HCT116 (cell line): ENCODE data around the gene NBAS. TPM values are rescaled to one million over a fixed set of nuclear protein-coding genes. Genes with fewer than 3 reads are reported as not detected.

Source experiments
- ATAC-seq: fragments of 200-7000 bp; cut with Tn5 transposase; 2 replicates; pipeline ENCODE4 v1.9.1; 2020; ENCODE audit warnings: mild to moderate bottlenecking, moderate library complexity
- BruUV-seq: library from RNA; stranded (reverse); fragments of 400-500 nt; replicated peaks from 2 replicates; lab custom pipeline; 2021; lab: Mats Ljungman, UMichigan
- CTCF ChIA-PET: fragments of 300-600 bp; sonication (Branson Sonifier 250); formaldehyde crosslinking; loops from one replicate; lab custom pipeline; 2021; ENCODE audit warnings: antibody characterized with exemption; lab: Charles Lee
- POLR2A ChIA-PET: fragments of 300-600, 350-600 bp; sonication (Branson Sonifier 250); formaldehyde crosslinking; loops from one replicate; lab custom pipeline; 2021; ENCODE audit warnings: antibody characterized with exemption; lab: Charles Lee
- RAD21 ChIA-PET, 2 experiments: fragments of 300-600 bp; sonication (Branson Sonifier 250); formaldehyde crosslinking; loops; one replicate each; lab custom pipeline; 2023; ENCODE audit warnings: low total read pairs in 2 of 2; ENCODE audit not compliant: uncharacterized antibody in 2 of 2, unreplicated experiment in 2 of 2, low non-redundant PET in 1 of 2; lab: Charles Lee
- DNase-seq: peaks from one replicate; pipeline ENCODE4 v3.0.0-alpha.2; 2010; ENCODE audit warnings: low read depth, low spot score
- H2AFZ ChIP-seq: fragments of 200-600 bp; shearing (Covaris generic), sonication (generic); 2 replicates; pipeline ENCODE4 v1.6.1; 2017; ENCODE audit warnings: low read depth, mixed run types, mixed read lengths, antibody characterized with exemption, low read length; ENCODE audit not compliant: poor library complexity, severe bottlenecking
- H3K27ac ChIP-seq: 2 replicates; pipeline ENCODE4 v1.5.1; 2012; ENCODE audit warnings: low read depth, low read length
- H3K27me3 ChIP-seq: fragments of 200-600 bp; sonication (generic); 2 replicates; pipeline ENCODE4 v1.6.1; 2016; ENCODE audit warnings: mixed run types, low read length, mixed read lengths; ENCODE audit not compliant: insufficient read depth
- H3K36me3 ChIP-seq, 2 experiments: fragments of 200-500 bp in 1 of 2; fragments of 200-600 bp in 1 of 2; sonication (Bioruptor generic) in 1 of 2; sonication (generic) in 1 of 2; 2 replicates each; pipeline versions ENCODE4 v1.5.1 to v1.6.1; 2014 to 2016; ENCODE audit warnings: low read length in 2 of 2, inconsistent platforms in 1 of 2, mixed read lengths in 1 of 2, mixed run types in 1 of 2; ENCODE audit not compliant: insufficient read depth in 2 of 2, control insufficient read depth in 1 of 2
- H3K4me1 ChIP-seq, 2 experiments: fragments of 200-600 bp in 1 of 2; sonication (generic) in 1 of 2; 2 replicates each; pipeline versions ENCODE4 v1.5.1 to v1.6.1; 2012 to 2017; ENCODE audit warnings: low read length in 2 of 2, inconsistent platforms in 1 of 2, mild to moderate bottlenecking in 1 of 2, mixed read lengths in 1 of 2, mixed run types in 1 of 2, moderate library complexity in 1 of 2; ENCODE audit not compliant: insufficient read depth in 2 of 2, control insufficient read depth in 1 of 2
- H3K4me2 ChIP-seq: fragments of 200-600 bp; sonication (generic); 2 replicates; pipeline ENCODE4 v1.6.1; 2017; ENCODE audit warnings: mixed run types, low read length, mixed read lengths
- H3K4me3 ChIP-seq, 2 experiments: fragments of 200-600 bp in 1 of 2; sonication (generic) in 1 of 2; replicated peaks in 1 of 2; 2 replicates each; pipeline ENCODE4 v1.5.1; 2011 to 2016; ENCODE audit warnings: low read length in 2 of 2, control low read depth in 1 of 2, low read depth in 1 of 2, mild to moderate bottlenecking in 1 of 2, mixed read lengths in 1 of 2, mixed run types in 1 of 2
- H3K79me2 ChIP-seq: fragments of 200-600 bp; sonication (generic); 2 replicates; pipeline ENCODE4 v1.6.1; 2017; ENCODE audit warnings: mild to moderate bottlenecking, mixed run types, low read length, moderate library complexity, mixed read lengths; ENCODE audit not compliant: insufficient read depth
- H3K9ac ChIP-seq: fragments of 200-600 bp; sonication (generic); 2 replicates; pipeline ENCODE4 v1.6.1; 2016; ENCODE audit warnings: low read length, mixed read lengths
- H3K9me2 ChIP-seq: fragments of 200-600 bp; sonication (generic), shearing (Covaris generic); 2 replicates; pipeline ENCODE4 v1.6.1; 2017; ENCODE audit warnings: mixed run types, mild to moderate bottlenecking, moderate library complexity; ENCODE audit not compliant: insufficient read depth
- H3K9me3 ChIP-seq, 2 experiments: fragments of 200-500 bp in 1 of 2; fragments of 200-600 bp in 1 of 2; sonication (Bioruptor generic) in 1 of 2; sonication (generic) in 1 of 2; 2 replicates each; pipeline ENCODE4 v1.6.1; 2014 to 2017; ENCODE audit warnings: low read length in 2 of 2, mixed read lengths in 2 of 2, inconsistent platforms in 1 of 2, low read depth in 1 of 2, mild to moderate bottlenecking in 1 of 2, mixed run types in 1 of 2, moderate library complexity in 1 of 2; ENCODE audit not compliant: control insufficient read depth in 1 of 2, insufficient read depth in 1 of 2
- H4K20me1 ChIP-seq: fragments of 200-600 bp; sonication (generic), shearing (Covaris generic); 2 replicates; pipeline ENCODE4 v1.6.1; 2017; ENCODE audit warnings: mixed run types, mild to moderate bottlenecking, moderate library complexity; ENCODE audit not compliant: insufficient read depth
- EGR1 ChIP-seq: IDR thresholded peaks from 2 replicates; pipeline ENCODE4 v1.6.1; 2012; ENCODE audit warnings: low read depth
- ELF1 ChIP-seq: IDR thresholded peaks from 2 replicates; pipeline ENCODE4 v1.6.1; 2012; ENCODE audit warnings: low read depth, borderline replicate concordance
- EZH2 ChIP-seq: fragments of 200-600 bp; sonication (generic); IDR thresholded peaks from 2 replicates; pipeline ENCODE4 v1.6.1; 2017; ENCODE audit warnings: antibody characterized with exemption, mixed run types
- EZH2phosphoT487 ChIP-seq: fragments of 200-600 bp; IDR thresholded peaks from 2 replicates; pipeline ENCODE4 v1.6.1; 2018; ENCODE audit warnings: antibody characterized with exemption, borderline replicate concordance
- POLR2A ChIP-seq: IDR thresholded peaks from 2 replicates; pipeline ENCODE4 v1.7.0; 2011; ENCODE audit warnings: borderline replicate concordance; ENCODE audit not compliant: insufficient read depth, insufficient read length; ENCODE audit errors: extremely low read depth
- RAD21 ChIP-seq: IDR thresholded peaks from 2 replicates; pipeline ENCODE4 v1.6.1; 2012; ENCODE audit warnings: low read depth, mild to moderate bottlenecking
- SP1 ChIP-seq: IDR thresholded peaks from 2 replicates; pipeline ENCODE4 v1.6.1; 2012; ENCODE audit warnings: low read depth
- TCF7L2 ChIP-seq: IDR thresholded peaks from 2 replicates; pipeline ENCODE4 v1.7.0; 2011; ENCODE audit warnings: borderline replicate concordance, inconsistent platforms; ENCODE audit not compliant: insufficient read depth, insufficient read length; ENCODE audit errors: extremely low read depth
- YY1 ChIP-seq: IDR thresholded peaks from 2 replicates; pipeline ENCODE4 v1.6.1; 2011; ENCODE audit warnings: low read length, low read depth, moderate library complexity, mild to moderate bottlenecking; ENCODE audit not compliant: insufficient replicate concordance; ENCODE audit errors: extremely low read depth
- ZFX ChIP-seq: fragments of 450-650 bp; IDR thresholded peaks from 2 replicates; pipeline ENCODE4 v1.6.1; 2017
- ZNF274 ChIP-seq: fragments of 200-500 bp; sonication (Bioruptor generic); IDR thresholded peaks from 2 replicates; pipeline ENCODE4 v1.6.1; 2014; ENCODE audit warnings: mild to moderate bottlenecking, low read depth, low read length, inconsistent platforms
- intact Hi-C: fragments of 100-400 bp; cut with micrococcal nuclease; formaldehyde crosslinking; loops from 2 replicates; pipeline ENCODE4 v1.10.0; 2022
- total RNA-seq: library from RNA; stranded (reverse); gene quantifications from one replicate; pipeline ENCODE4 v1.2.1, GENCODE V29; 2021; ENCODE audit not compliant: unreplicated experiment
- TF ChIP-seq, protein P1 (sequence below): IDR thresholded peaks from 2 replicates; pipeline ENCODE4 v1.6.1; 2012
- TF ChIP-seq, protein P2 (sequence below): IDR thresholded peaks from 2 replicates; pipeline ENCODE4 v1.6.1; 2012

The NBAS gene
- total RNA-seq, 1 experiment from 2014 or later: 32.8 TPM

DNA sequence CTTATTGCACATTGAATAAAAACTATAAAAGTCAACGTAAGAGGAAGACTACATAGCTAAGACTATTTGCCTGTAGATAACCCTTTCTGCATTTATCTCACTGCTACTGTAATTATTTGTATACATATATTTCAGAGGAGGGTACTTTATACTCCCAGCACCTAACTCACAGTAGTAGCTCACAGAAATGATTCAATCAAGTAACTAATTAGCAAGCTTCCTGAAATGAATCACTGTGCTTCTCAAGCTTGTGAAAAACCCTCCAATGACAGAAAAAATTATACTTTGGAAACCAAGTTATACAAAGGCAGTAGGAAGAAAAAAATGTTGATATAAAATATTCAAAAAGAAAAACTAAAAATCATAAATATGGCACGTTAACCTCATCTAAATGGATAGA is 124.9 kb downstream of the NBAS start:
- Histone ChIP-seq H3K9ac (no peak overlapping the region), H3K79me2 (no peaks in the 10 kb centered on the region), H4K20me1 (no peaks in the 10 kb centered on the region), H3K4me1 (peaks cover 4 to 8% of the 10 kb centered on the region in 2 experiments; a peak in 2 of 4 replicates), H2AFZ (no peak overlapping the region), H3K4me2 (no peak overlapping the region), H3K36me3 (no peaks in the 10 kb centered on the region), H3K4me3 (no peak overlapping the region), H3K9me3 (no peaks in the 10 kb centered on the region), H3K27ac (no peak overlapping the region), H3K9me2 (no peaks in the 10 kb centered on the region), H3K27me3 (no peaks in the 10 kb centered on the region)
- ATAC-seq (no peak), DNase-seq (no peak)
- ChIA-PET POLR2A (no interaction called here), RAD21 (no interaction called here), CTCF (no interaction called here)
- no TSS peak for BruUV-seq
- TF ChIP-seq EGR1 (no peak), ZFX (no peak)
- TF ChIP-seq, protein P1, sequence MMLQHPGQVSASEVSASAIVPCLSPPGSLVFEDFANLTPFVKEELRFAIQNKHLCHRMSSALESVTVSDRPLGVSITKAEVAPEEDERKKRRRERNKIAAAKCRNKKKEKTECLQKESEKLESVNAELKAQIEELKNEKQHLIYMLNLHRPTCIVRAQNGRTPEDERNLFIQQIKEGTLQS: no peak
- intact Hi-C loops: no loop called here

DNA sequence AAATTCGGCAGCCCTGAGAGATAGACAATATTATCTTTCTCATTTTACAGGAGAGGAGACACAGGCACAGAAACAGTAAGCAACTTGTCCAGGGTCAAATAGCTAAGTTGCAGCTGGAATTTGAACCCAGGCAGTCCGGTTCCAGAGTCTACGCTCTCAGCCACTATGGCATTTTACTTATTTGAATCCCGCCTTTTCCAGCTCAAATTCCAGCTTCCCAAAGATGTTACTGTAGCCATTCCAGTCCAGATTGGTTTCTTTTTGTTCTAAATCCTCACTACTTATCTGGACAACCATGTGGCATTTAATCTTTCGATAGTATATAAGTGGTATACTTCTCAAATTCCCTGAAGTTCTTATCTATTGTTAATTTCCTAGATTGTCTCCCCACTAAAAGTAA is 125.7 kb downstream of the NBAS start:
- RAD21 ChIA-PET: no interaction called here
- H3K4me3 ChIP-seq: no peak overlapping the region
- no peak overlapping the region for H3K9ac ChIP-seq
- CTCF ChIA-PET: no interaction called here
- no peak overlapping the region for H3K27ac ChIP-seq
- TF ChIP-seq SP1 (no peak), YY1 (no peak), TCF7L2 (no peak), POLR2A (no peak), EZH2 (no peak), EZH2phosphoT487 (no peak), ZNF274 (no peak), ZFX (no peak), RAD21 (no peak), ELF1 (no peak)
- TF ChIP-seq, protein P2, sequence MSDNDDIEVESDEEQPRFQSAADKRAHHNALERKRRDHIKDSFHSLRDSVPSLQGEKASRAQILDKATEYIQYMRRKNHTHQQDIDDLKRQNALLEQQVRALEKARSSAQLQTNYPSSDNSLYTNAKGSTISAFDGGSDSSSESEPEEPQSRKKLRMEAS: no peak
- BruUV-seq: no TSS peak
- H3K9me2 ChIP-seq: no peaks in the 10 kb centered on the region
- H3K9me3 ChIP-seq: no peaks in the 10 kb centered on the region
- no peaks in the 10 kb centered on the region for H4K20me1 ChIP-seq
- H3K36me3 ChIP-seq: no peaks in the 10 kb centered on the region
- DNase-seq (no peak), ATAC-seq (no peak)
- H3K27me3 ChIP-seq: no peaks in the 10 kb centered on the region
- no peak overlapping the region for H2AFZ ChIP-seq
- intact Hi-C loops: no loop called here
- H3K79me2 ChIP-seq: no peaks in the 10 kb centered on the region
- POLR2A ChIA-PET: no interaction called here
- peaks cover 4 to 8% of the 10 kb centered on the region in 2 experiments; a peak in 2 of 4 replicates for H3K4me1 ChIP-seq
- no peak overlapping the region for H3K4me2 ChIP-seq
